Sigmoid colon (tissue), 7 donors: ENCODE results near the gene RUNX1. TPM values are rescaled to one million over a fixed set of nuclear protein-coding genes. Genes with fewer than 3 reads are reported as not detected.

Experiments used
- DNase-seq: peaks from one replicate; pipeline ENCODE4 v3.0.0-alpha.2; 2019
- H3K27ac ChIP-seq, 4 donors: fragments of 200-600 bp; sonication (generic); one replicate each; pipeline ENCODE4 v1.5.1; 2016 to 2019; ENCODE audit warnings: mild to moderate bottlenecking in 1 of 4
- H3K27me3 ChIP-seq, 3 donors: fragments of 200-600 bp; sonication (generic); one replicate each; pipeline ENCODE4 v1.5.1; 2019; ENCODE audit warnings: mild to moderate bottlenecking in 1 of 3
- H3K36me3 ChIP-seq, 4 donors: fragments of 200-600 bp; sonication (generic); one replicate each; pipeline ENCODE4 v1.5.1; 2016 to 2019
- H3K4me1 ChIP-seq, 4 donors: fragments of 200-600 bp; sonication (generic); one replicate each; pipeline ENCODE4 v1.5.1; 2017 to 2019
- H3K4me3 ChIP-seq, 4 donors: fragments of 200-600 bp; sonication (generic); one replicate each; pipeline ENCODE4 v1.5.1; 2017 to 2019; ENCODE audit warnings: mild to moderate bottlenecking in 2 of 4, moderate library complexity in 1 of 4
- H3K9me3 ChIP-seq, 4 donors: fragments of 200-600 bp in 3 of 4; sonication (generic) in 3 of 4; one replicate each; pipeline versions ENCODE4 v1.5.1 to v1.6.1; 2013 to 2019
- EP300 ChIP-seq, 4 donors: sonication (generic); formaldehyde crosslinking; IDR thresholded peaks; one replicate each; pipeline ENCODE4 v1.6.1; 2017; ENCODE audit warnings: antibody characterized with exemption in 4 of 4
- POLR2A ChIP-seq, 2 donors: fragments of 450-650 bp; IDR thresholded peaks; one replicate each; pipeline ENCODE4 v1.6.1; 2016; ENCODE audit warnings: antibody characterized with exemption in 2 of 2, mild to moderate bottlenecking in 2 of 2, moderate library complexity in 2 of 2
- POLR2AphosphoS5 ChIP-seq, 4 donors: sonication (generic); formaldehyde crosslinking; IDR thresholded peaks; one replicate each; pipeline ENCODE4 v1.6.1; 2017; ENCODE audit warnings: antibody characterized with exemption in 4 of 4
- WGBS, 2 donors: extraction: QIAGEN DNeasy Blood & Tissue Kit; methylation state at CpG; one replicate each; pipeline ENCODE4 v1.1.7; 2013; 5-methylcytosine and 5-hydroxymethylcytosine counted together
- intact Hi-C: fragments of 100-400 bp; cut with DNase I; formaldehyde crosslinking; loops from one replicate; pipeline ENCODE4 v1.15.1; 2023
- polyA plus RNA-seq, 3 donors: library from polyadenylated mRNA; stranded (reverse); fragments of 200-250 nt; gene quantifications; one replicate each; pipeline ENCODE4 v1.2.3, GENCODE V29; 2013
- total RNA-seq, 4 donors: library from RNA; depleted of rRNA; stranded (reverse); fragments of >200 nt; gene quantifications; one replicate each; pipeline ENCODE4 v1.1.0, GENCODE V29; 2016
- TF ChIP-seq, protein P1 (sequence below), 4 experiments: fragments of 450-650 bp in 3 of 4; fragments of 200-600 bp in 1 of 4; IDR thresholded peaks; one replicate each; pipeline ENCODE4 v1.5.1; 2016 to 2019; ENCODE audit warnings: antibody characterized with exemption in 4 of 4, mild to moderate bottlenecking in 3 of 4, moderate library complexity in 2 of 4
- donor health status: healthy with polysubstance abuse.
- donor health status: Bipolar disorder and iron deficiency.
- donor health status: healthy.

Gene RUNX1
- total and polyA plus RNA-seq, 7 donors = 2.8 to 23.3 (median 7.5) TPM

DNA sequence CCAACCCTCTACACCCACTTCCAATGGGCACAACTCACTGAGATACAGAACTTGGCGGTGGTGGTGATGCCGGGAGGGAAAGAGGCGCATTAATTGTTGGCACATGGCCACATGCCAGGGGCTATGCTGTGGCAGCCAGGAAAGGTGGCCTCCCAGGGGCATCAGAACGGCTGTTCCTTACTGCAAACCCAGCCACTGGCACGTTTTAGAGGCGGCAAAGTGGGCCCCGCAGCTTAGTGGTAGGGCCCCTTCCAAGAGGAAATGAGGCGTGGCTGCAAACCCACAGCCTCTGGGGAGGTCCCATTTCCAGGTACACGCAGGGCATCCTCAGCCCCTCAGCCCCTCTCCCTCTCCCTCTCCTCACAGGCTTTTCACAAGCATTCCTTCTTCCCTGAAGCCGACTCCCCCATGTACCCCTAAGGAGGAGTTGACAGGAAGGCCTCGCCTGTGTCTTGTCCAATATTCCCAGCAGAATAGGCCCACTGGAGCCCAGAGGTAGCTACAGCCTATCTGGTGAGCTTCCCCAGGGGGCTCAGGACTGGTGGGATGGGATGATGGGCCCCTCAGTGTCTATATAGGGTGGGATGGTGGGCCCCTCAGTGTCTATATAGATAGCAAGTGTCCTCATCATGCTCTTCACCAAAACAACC, 214.1 kb downstream of the RUNX1 start:
- Histone ChIP-seq H3K4me1 (no peaks in the 10 kb centered on the region), H3K27ac (no peak overlapping the region), H3K36me3 (peaks cover 0 to 11% (median 5%) of the 10 kb centered on the region in 4 donors), H3K9me3 (no peaks in the 10 kb centered on the region), H3K27me3 (no peaks in the 10 kb centered on the region), H3K4me3 (no peak overlapping the region)
- TF ChIP-seq, protein P1, sequence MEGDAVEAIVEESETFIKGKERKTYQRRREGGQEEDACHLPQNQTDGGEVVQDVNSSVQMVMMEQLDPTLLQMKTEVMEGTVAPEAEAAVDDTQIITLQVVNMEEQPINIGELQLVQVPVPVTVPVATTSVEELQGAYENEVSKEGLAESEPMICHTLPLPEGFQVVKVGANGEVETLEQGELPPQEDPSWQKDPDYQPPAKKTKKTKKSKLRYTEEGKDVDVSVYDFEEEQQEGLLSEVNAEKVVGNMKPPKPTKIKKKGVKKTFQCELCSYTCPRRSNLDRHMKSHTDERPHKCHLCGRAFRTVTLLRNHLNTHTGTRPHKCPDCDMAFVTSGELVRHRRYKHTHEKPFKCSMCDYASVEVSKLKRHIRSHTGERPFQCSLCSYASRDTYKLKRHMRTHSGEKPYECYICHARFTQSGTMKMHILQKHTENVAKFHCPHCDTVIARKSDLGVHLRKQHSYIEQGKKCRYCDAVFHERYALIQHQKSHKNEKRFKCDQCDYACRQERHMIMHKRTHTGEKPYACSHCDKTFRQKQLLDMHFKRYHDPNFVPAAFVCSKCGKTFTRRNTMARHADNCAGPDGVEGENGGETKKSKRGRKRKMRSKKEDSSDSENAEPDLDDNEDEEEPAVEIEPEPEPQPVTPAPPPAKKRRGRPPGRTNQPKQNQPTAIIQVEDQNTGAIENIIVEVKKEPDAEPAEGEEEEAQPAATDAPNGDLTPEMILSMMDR (IDR thresholded peaks at IDR 0.05) = no peak
- no peak for TF ChIP-seq POLR2A (IDR thresholded peaks at IDR 0.05)
- no peak for TF ChIP-seq POLR2AphosphoS5 (IDR thresholded peaks at IDR 0.05)
- no peak for TF ChIP-seq EP300 (IDR thresholded peaks at IDR 0.05)
- 68 to 90% methylated on average over 11 of the region's 11 CpGs for WGBS, 2 donors
- no peak for DNase-seq
- intact Hi-C loops = no loop called here

DNA sequence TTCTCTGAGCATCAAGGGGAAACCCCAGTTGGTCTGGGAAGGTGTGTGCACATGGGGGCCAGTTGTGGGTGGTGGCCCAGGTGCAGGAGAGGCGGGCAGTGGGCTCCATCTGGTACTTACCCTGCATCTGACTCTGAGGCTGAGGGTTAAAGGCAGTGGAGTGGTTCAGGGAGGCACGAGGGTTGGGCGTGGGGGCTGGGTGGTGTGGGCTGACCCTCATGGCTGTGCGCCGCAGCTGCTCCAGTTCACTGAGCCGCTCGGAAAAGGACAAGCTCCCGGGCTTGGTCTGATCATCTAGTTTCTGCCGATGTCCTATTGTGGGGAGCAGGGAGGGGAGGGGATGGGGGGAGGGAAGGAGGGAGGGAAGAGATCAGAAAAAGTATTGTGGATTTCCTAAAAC, 214.8 kb downstream of the RUNX1 start:
- no peak overlapping the region for H3K27ac ChIP-seq
- WGBS, 2 donors = 92 to 96% methylated on average over 9 of the region's 9 CpGs
- peaks cover 0 to 11% (median 5%) of the 10 kb centered on the region in 4 donors for H3K36me3 ChIP-seq

DNA sequence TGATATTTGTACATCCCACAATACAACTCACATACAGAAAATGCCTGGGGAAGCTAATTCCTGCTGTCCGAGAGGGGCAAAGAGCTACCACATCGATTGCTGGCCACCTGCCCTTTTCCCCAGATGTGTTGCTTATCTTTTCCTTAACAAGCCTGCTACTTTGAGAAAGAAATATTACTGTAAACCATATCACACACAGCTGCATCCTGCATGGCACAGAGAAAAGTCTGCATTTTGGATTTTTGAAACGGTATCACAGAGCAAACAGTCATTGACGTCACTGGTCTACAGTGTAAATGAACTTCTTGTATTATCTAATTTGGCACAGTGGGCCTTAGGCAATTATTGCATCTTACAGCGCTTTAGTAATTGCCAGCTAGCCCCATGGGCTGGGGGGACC, 215.6 kb downstream of the RUNX1 start:
- Histone ChIP-seq H3K36me3 (peaks cover 0 to 11% (median 5%) of the 10 kb centered on the region in 4 donors), H3K9me3 (no peaks in the 10 kb centered on the region), H3K27ac (no peak overlapping the region), H3K27me3 (no peaks in the 10 kb centered on the region), H3K4me1 (no peaks in the 10 kb centered on the region), H3K4me3 (no peak overlapping the region)
- TF ChIP-seq, protein P1 (IDR thresholded peaks at IDR 0.05) = no peak
- TF ChIP-seq POLR2AphosphoS5 (IDR thresholded peaks at IDR 0.05) = no peak
- no peak for TF ChIP-seq POLR2A (IDR thresholded peaks at IDR 0.05)
- TF ChIP-seq EP300 (IDR thresholded peaks at IDR 0.05) = no peak
- DNase-seq = no peak
- 82 to 84% methylated on average over 5 of the region's 5 CpGs for WGBS, 2 donors
- intact Hi-C loops = no loop called here

More for the DNA sequence above, 214.8 kb downstream of the RUNX1 start:
- intact Hi-C loops = no loop called here
- no peak overlapping the region for H3K4me3 ChIP-seq
- TF ChIP-seq, protein P1 (IDR thresholded peaks at IDR 0.05) = no peak
- TF ChIP-seq POLR2AphosphoS5 (IDR thresholded peaks at IDR 0.05) (no peak), EP300 (IDR thresholded peaks at IDR 0.05) (no peak)
- no peaks in the 10 kb centered on the region for H3K9me3 ChIP-seq
- H3K27me3 ChIP-seq = no peaks in the 10 kb centered on the region
- no peaks in the 10 kb centered on the region for H3K4me1 ChIP-seq
- no peak for DNase-seq

DNA sequence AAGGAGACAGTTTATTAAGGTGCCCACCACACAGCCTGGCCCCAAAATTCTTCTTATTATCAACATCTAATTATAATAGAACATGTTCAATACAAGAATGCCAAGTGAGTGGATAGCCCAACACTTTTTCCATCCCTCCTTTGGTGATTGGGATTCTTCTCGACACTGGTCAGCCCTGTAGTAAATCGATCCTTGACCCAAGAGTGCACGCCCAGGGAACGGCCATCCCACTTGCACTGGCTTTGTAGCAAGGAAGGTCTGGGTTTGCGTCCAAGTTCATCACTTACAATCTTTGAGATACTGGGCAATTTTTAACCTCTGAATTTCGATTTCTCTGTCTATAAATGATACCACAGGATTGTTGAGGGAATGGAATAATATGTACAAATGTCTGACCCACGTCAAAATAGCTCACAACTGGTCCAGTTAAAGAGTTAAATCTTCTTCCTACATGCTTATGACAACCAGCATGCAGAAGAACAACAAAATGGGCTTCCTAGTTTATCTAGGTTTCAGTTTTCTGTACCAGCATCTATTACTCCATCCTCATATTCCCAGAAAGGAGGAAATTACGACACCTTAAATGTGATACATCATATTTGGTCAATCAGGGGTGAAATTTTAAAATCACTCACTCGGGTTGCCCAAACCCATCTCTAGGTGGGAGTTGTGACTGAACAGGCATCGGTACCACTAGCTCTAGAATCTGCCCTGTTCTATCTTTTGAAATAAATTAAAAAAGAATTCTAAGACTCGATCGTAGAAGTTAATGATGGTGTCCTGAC, 218.5 kb downstream of the RUNX1 start:
- no peaks in the 10 kb centered on the region for H3K4me1 ChIP-seq
- WGBS, 2 donors = 93 to 95% methylated on average over 12 of the region's 12 CpGs
- H3K9me3 ChIP-seq = no peaks in the 10 kb centered on the region
- intact Hi-C loops = no loop called here
- H3K27ac ChIP-seq = no peak overlapping the region
- no peaks in the 10 kb centered on the region for H3K27me3 ChIP-seq
- H3K36me3 ChIP-seq = peaks cover 0 to 11% (median 5%) of the 10 kb centered on the region in 4 donors
- TF ChIP-seq POLR2A (IDR thresholded peaks at IDR 0.05) (no peak), EP300 (IDR thresholded peaks at IDR 0.05) (no peak), POLR2AphosphoS5 (IDR thresholded peaks at IDR 0.05) (no peak)
- TF ChIP-seq, protein P1 (IDR thresholded peaks at IDR 0.05) = no peak
- H3K4me3 ChIP-seq = no peak overlapping the region
- no peak for DNase-seq
